ENCODE results near the gene VTI1A. TPM values are rescaled to one million over a fixed set of nuclear protein-coding genes. Genes with fewer than 3 reads are reported as not detected.
A peak's percentile ranks its signal among the peaks of the same experiment; 100 is the strongest.

The VTI1A gene
- polyA plus RNA-seq, 6 donors from 2014 or later, result 24.9 to 42.9 (median 40.3) TPM

DNA sequence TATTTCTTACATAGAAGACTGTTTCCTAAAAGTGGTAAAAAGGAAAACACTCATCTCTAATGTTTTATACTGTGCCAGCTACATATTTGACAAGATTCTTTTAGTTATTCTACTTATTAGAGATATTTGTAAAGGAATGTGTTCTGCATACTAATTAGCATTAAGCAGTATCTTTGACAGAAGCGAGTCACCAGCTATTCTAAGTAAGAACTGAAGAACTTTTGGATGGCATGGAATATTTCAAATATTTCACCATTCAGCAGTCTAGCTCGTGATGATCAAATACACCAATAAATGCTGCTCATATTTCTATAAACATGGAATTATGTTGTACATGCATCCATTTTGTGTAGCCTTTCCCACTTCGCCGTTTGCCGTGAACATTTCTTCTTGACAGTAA is 261.4 kb downstream of the VTI1A start:
- peaks cover 0 to 2% (median 0%) of the 10 kb centered on the region in 3 donors for H3K4me1 Mint-ChIP-seq
- H3K27ac Mint-ChIP-seq, result no peak overlapping the region
- no peaks in the 10 kb centered on the region for H3K9me3 Mint-ChIP-seq
- peaks cover 0 to 9% of the 10 kb centered on the region in 2 donors for H3K36me3 Mint-ChIP-seq
- ATAC-seq (ENCODE audit: low read depth in 2 of 2), result no peak
- no peaks in the 10 kb centered on the region for H3K27me3 Mint-ChIP-seq
- no peak for DNase-seq
- no peak overlapping the region for H3K4me3 Mint-ChIP-seq

DNA sequence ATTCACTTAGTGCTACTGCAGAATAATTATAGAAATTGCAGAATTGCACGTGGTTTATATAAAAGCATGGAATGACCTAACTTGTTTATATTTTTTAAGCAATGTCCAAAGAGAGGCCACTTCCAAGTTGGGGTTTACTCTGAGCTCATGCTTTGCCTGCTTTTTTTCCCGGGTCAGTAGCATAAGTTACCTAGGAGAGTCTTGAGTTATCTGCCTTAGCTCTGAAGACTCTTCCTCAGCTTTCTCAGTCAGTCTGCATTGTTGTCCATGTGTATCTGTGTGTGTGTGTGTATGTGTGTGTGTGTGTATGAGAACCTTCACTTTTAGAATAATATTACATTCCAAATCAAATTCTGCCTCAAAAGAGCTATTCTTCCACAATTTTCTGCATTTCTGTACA is 263.5 kb downstream of the VTI1A start:
- DNase-seq (no peak), ATAC-seq (ENCODE audit: low read depth in 2 of 2) (no peak)
- peak overlapping the region in 1 of 6 donors; percentile 52 for H3K27ac Mint-ChIP-seq
- H3K4me3 Mint-ChIP-seq, result no peak overlapping the region
- peaks cover 9 to 10% of the 10 kb centered on the region in 2 donors for H3K36me3 Mint-ChIP-seq
- H3K27me3 Mint-ChIP-seq, result no peaks in the 10 kb centered on the region
- no peaks in the 10 kb centered on the region for H3K9me3 Mint-ChIP-seq
- H3K4me1 Mint-ChIP-seq, result peaks cover 0 to 2% (median 0%) of the 10 kb centered on the region in 3 donors

DNA sequence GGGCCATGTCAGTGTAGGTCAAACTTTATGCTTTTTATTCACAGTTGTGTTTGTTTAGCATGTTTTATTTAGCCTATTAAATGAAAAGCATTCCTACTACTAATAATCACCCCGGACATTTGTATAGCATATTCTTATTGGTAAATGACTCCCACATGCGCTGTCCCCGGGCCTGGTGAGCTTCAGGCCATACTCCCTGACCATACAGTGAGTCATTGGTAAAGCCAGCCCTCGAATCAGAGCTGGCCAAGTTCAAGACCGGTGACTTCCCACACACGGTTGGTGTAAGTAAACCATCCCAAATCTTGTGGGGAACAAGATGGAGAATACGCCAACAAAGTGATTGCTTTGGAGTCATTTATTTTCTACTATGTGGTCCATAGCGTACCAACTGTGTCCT is 264.4 kb downstream of the VTI1A start:
- H3K4me3 Mint-ChIP-seq, result no peak overlapping the region
- ATAC-seq (ENCODE audit: low read depth in 2 of 2) (no peak), DNase-seq (no peak)
- no peak overlapping the region for H3K27ac Mint-ChIP-seq
- H3K36me3 Mint-ChIP-seq, result peaks cover 10 to 16% of the 10 kb centered on the region in 2 donors
- peaks cover 0 to 2% (median 0%) of the 10 kb centered on the region in 3 donors for H3K4me1 Mint-ChIP-seq
- no peaks in the 10 kb centered on the region for H3K27me3 Mint-ChIP-seq
- no peaks in the 10 kb centered on the region for H3K9me3 Mint-ChIP-seq

DNA sequence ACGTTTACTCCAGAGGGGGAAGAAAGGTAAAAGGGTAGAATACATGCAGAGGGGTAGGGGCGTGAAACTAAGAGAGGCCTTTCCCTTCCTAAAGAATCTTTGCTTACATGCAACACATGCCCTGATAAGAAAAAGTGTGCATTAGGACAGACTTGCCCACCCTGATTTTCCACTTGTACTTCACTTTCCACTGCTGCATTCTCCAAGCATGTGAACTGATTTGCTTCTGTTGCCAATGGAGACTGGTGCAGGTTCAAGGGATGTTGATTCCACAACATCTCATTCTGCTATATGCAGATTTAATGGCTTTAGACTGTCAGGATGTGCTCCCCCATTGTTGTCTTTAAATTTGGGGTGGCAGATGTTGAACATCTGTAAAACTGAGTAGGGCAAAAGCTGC is 265.5 kb downstream of the VTI1A start:
- ATAC-seq (ENCODE audit: low read depth in 2 of 2), result no peak
- Mint-ChIP-seq H3K27ac (peak overlapping the region in 1 of 6 donors; percentile 61), H3K36me3 (peaks cover 10 to 16% of the 10 kb centered on the region in 2 donors), H3K4me3 (no peak overlapping the region), H3K4me1 (peaks cover 0 to 2% (median 0%) of the 10 kb centered on the region in 3 donors), H3K9me3 (no peaks in the 10 kb centered on the region), H3K27me3 (no peaks in the 10 kb centered on the region)
- DNase-seq, result no peak

DNA sequence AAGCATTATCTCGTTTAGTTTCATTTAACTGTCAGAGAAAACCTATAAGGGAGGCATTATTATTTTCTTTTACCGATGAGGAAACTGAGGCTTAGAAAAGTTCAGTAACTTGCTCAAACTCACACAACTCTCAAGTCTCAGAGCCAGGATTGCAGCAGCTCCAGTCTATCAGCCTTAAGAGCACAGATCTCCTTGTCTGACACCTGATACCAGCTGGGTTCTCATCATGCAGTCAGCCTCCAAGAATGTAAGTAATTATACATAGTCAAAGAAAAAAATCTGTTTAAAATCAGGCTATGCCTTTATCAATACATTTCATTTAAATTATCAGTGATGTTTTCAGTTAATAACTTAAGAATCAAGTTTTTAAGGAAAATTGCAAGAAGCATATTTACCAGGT is 266.4 kb downstream of the VTI1A start:
- Mint-ChIP-seq H3K27me3 (no peaks in the 10 kb centered on the region), H3K27ac (no peak overlapping the region), H3K9me3 (no peaks in the 10 kb centered on the region), H3K4me3 (no peak overlapping the region), H3K4me1 (peaks cover 0 to 2% (median 0%) of the 10 kb centered on the region in 3 donors), H3K36me3 (peaks cover 10 to 16% of the 10 kb centered on the region in 2 donors)
- ATAC-seq (ENCODE audit: low read depth in 2 of 2) (no peak), DNase-seq (no peak)

DNA sequence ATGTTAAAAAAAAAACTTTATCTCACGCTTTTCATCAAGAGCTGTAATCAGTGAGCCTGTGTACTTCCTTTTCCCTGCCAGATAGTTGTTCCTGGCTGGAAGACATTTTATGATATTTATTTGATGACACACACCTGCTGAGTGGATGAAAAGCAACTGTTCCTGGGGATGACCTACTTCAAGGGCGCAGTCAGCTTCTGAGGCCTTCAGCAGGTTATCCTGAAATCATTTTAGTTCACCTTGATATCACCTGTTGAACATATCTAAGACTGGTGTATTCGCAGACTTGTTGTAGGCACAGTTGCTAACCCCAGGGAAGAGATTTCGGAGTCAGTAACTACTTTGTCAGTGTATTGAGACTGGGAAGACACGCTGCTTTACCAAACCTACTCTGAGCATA is 268.6 kb downstream of the VTI1A start:
- peaks cover 16% of the 10 kb centered on the region in 2 donors for H3K36me3 Mint-ChIP-seq
- ATAC-seq (ENCODE audit: low read depth in 2 of 2) (no peak), DNase-seq (no peak)

DNA sequence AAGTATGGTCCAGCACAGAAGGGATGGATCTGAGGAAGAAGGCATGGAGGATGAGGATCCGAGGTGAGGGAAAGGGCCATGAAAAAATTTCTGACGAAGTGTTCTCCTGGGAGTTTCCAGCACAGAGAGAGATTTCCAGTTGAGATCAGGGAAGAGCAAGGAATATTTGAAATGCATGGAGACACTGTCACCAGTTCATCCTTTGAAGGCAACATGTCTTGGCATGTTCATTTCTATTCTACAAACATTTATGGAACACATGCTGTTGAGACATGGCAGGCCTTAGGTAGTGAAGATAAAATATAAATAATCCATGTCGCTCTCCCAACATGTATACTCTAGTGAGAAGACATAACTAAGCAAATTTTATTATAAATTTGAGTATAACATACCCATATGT is 269.1 kb downstream of the VTI1A start:
- Mint-ChIP-seq H3K36me3 (peaks cover 16% of the 10 kb centered on the region in 2 donors), H3K27ac (no peak overlapping the region), H3K4me3 (no peak overlapping the region), H3K9me3 (no peaks in the 10 kb centered on the region), H3K4me1 (peaks cover 0 to 2% (median 0%) of the 10 kb centered on the region in 3 donors), H3K27me3 (no peaks in the 10 kb centered on the region)
- DNase-seq, result no peak
- ATAC-seq (ENCODE audit: low read depth in 2 of 2), result no peak

More for the DNA sequence above, 268.6 kb downstream of the VTI1A start:
- H3K27me3 Mint-ChIP-seq, result no peaks in the 10 kb centered on the region
- no peaks in the 10 kb centered on the region for H3K9me3 Mint-ChIP-seq
- H3K27ac Mint-ChIP-seq, result no peak overlapping the region
- no peak overlapping the region for H3K4me3 Mint-ChIP-seq
- H3K4me1 Mint-ChIP-seq, result peaks cover 0 to 2% (median 0%) of the 10 kb centered on the region in 3 donors

DNA sequence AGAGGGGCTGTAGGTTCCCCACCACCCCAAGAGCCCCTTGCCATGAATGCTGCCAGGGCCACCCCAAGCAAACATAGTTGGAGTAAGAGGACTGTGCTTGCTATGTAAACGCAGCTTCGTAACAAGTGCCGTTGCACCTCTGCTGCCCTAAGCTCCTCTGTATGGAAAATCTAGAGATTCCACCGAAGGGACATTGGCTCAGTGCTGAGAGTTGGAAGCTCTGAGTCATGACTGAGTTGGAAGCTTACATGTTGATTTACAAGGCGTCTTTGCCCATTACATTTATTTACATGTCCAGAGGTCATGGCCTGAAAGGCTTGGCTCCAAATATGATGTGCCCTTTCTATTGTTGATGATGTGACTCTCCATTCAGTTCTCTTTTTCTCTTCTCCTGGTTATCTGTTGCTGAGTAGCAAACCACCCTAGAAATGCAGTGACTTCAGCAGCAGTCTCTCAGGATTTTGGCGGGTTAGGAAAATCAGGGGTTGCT is 270.0 kb downstream of the VTI1A start:
- peak overlapping the region in 1 of 6 donors; percentile 73 for H3K27ac Mint-ChIP-seq
- peaks cover 0 to 2% (median 0%) of the 10 kb centered on the region in 3 donors for H3K4me1 Mint-ChIP-seq
- H3K4me3 Mint-ChIP-seq, result no peak overlapping the region

DNA sequence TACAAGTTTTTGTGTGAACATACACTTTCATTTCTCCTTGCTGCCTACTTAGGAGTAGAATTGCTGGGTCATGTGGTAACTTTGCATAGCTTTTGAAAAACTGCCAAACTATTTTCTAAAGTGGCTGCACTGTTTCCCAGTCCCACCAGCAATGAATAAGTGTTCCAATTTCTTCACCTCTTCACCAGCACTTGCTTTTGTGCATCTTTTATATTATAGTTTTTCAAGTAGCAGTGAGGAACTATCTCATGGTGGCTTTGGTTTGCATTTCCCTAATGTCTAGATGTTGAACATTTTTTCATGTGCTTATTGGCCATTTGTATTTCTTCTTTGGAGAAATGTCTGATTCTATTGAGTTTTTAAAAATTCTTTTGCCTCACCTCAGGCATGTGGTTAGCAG is 273.2 kb downstream of the VTI1A start:
- DNase-seq (no peak), ATAC-seq (ENCODE audit: low read depth in 2 of 2) (no peak)
- H3K27me3 Mint-ChIP-seq, result no peaks in the 10 kb centered on the region
- H3K9me3 Mint-ChIP-seq, result no peaks in the 10 kb centered on the region
- H3K4me1 Mint-ChIP-seq, result peaks cover 0 to 2% (median 0%) of the 10 kb centered on the region in 3 donors
- peaks cover 7 to 15% of the 10 kb centered on the region in 2 donors for H3K36me3 Mint-ChIP-seq
- no peak overlapping the region for H3K27ac Mint-ChIP-seq
- no peak overlapping the region for H3K4me3 Mint-ChIP-seq

More for the DNA sequence above, 270.0 kb downstream of the VTI1A start:
- no peaks in the 10 kb centered on the region for H3K27me3 Mint-ChIP-seq
- DNase-seq (no peak), ATAC-seq (ENCODE audit: low read depth in 2 of 2) (no peak)
- H3K9me3 Mint-ChIP-seq, result no peaks in the 10 kb centered on the region
- peaks cover 16% of the 10 kb centered on the region in 2 donors for H3K36me3 Mint-ChIP-seq

DNA sequence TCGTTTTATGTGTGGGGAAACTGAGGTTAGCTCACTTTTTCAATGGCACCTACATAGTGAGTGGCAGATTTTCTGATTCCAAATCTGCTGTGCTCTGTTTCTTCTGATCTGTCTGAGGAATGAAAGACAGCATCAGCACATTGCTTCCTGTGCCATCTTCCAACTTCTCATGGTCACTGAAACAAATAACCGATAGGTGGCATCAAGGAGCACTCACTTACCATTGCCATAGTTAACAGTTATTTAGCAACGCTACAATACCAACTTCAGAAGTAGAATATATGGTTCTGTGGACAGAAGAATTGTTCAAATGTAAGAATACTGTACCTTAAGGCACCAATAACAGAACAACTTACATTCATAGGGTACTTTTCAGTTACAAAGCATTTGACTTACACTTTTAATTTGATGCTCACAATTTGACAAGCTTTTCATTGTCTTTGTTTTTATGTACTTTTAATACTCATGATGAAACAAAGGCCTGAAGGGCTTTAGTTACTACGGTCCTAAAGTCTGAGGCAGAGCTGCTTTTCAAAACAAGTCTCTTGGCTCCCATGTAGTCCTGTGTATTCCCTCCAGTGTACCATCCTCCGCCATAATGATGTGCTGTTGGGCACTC is 274.2 kb downstream of the VTI1A start:
- peak; percentile 5 for DNase-seq
- Mint-ChIP-seq H3K27me3 (no peaks in the 10 kb centered on the region), H3K27ac (no peak overlapping the region), H3K4me3 (no peak overlapping the region), H3K9me3 (peaks cover 0 to 1% (median 0%) of the 10 kb centered on the region in 7 donors), H3K4me1 (peaks cover 0 to 2% (median 0%) of the 10 kb centered on the region in 3 donors), H3K36me3 (peaks cover 6% of the 10 kb centered on the region in 2 donors)
- ATAC-seq (ENCODE audit: low read depth in 2 of 2), result no peak

DNA sequence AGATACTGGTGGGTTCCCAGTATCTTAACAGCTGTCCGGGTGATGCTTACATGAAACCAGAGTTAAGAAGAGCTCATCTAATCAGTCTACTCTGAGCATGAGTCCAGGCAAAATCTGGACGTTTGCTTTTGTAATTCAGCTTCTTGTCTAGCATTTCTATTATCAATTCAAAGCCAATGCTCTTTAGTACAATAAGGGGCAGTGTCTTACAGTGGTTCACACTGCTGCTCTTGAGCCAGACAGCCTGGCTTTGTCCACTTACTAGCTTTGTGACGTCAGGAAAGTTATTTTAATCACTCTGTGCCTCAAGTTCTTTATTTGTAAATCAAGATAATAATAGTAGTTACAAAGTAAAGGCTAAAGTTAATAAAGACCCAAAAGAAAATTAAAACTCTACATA is 275.7 kb downstream of the VTI1A start:
- Mint-ChIP-seq H3K27me3 (no peaks in the 10 kb centered on the region), H3K27ac (no peak overlapping the region), H3K4me1 (no peaks in the 10 kb centered on the region), H3K36me3 (peaks cover 6 to 8% of the 10 kb centered on the region in 2 donors), H3K4me3 (no peak overlapping the region), H3K9me3 (peaks cover 0 to 1% (median 0%) of the 10 kb centered on the region in 7 donors)
- DNase-seq (no peak), ATAC-seq (ENCODE audit: low read depth in 2 of 2) (no peak)

DNA sequence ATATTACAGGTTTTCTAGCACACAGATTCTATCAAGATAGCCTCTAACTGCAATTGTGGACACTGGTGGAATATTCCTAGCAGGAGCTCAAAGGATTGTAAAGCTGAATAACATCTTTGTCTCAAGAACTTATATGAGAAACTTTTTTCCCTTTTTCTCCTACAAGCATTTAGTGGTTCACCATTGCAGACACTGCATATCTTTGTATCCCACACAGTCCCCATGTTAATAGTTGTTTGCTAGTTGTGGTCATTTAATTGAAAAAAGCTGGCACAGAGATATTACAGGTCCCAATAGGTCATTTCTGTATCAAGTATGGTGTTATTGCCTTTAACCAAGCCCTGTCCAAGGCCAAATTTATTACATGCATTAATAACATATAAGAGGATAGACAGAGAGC is 276.9 kb downstream of the VTI1A start:
- no peak overlapping the region for H3K27ac Mint-ChIP-seq
- no peak for ATAC-seq (ENCODE audit: low read depth in 2 of 2)
- H3K27me3 Mint-ChIP-seq, result no peaks in the 10 kb centered on the region

DNA sequence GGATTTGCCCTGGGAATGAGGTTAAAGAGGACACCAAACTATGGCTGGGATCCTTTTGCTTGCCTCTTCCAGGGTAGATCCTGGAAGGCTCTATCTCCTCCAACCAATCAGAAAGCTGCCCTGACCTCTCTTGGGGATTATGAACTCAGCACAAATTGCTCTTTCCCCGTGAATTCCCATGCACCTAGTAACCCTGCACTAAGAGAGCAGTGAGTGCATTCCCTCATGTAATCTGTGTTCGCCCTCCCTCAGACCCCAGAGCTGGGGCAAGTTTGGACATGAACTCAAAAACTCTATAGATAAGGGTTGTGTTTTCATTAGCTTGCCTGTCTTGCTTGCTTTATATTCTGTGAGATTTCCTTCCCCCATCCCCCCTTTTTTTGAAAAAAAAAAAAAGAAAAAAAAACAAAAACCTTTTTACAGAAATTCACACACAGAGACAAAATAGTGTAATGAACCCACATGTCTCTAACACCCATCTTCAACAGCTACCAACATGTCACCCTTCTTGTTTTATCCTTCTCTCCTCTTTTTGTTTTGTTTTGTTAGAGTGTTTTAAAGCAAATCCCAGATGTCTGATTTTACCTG is 277.5 kb downstream of the VTI1A start:
- no peaks in the 10 kb centered on the region for H3K27me3 Mint-ChIP-seq
- DNase-seq, result no peak
- H3K9me3 Mint-ChIP-seq, result peaks cover 0 to 1% (median 0%) of the 10 kb centered on the region in 7 donors
- H3K4me3 Mint-ChIP-seq, result no peak overlapping the region
- H3K27ac Mint-ChIP-seq, result no peak overlapping the region
- no peak for ATAC-seq (ENCODE audit: low read depth in 2 of 2)
- peaks cover 1 to 8% of the 10 kb centered on the region in 2 donors for H3K36me3 Mint-ChIP-seq
- no peaks in the 10 kb centered on the region for H3K4me1 Mint-ChIP-seq

More for the DNA sequence above, 276.9 kb downstream of the VTI1A start:
- DNase-seq, result no peak
- H3K4me3 Mint-ChIP-seq, result no peak overlapping the region
- peaks cover 0 to 1% (median 0%) of the 10 kb centered on the region in 7 donors for H3K9me3 Mint-ChIP-seq
- H3K36me3 Mint-ChIP-seq, result peaks cover 5 to 8% of the 10 kb centered on the region in 2 donors
- no peaks in the 10 kb centered on the region for H3K4me1 Mint-ChIP-seq
